Endothelial cell of hepatic sinusoid (primary cell): ENCODE results near the gene TWNK.

ENCODE experiments used
- in situ Hi-C: cut with HindIII; loops from 2 replicates; pipeline ENCODE4 v1.10.0; 2017; ENCODE audit warnings: low sequenced_read_pairs

TWNK gene

GRCh38 chr10:101042667-101043362 lies 55.5 kb downstream of the TWNK start:
- in situ Hi-C loops = no loop called here

DNA sequence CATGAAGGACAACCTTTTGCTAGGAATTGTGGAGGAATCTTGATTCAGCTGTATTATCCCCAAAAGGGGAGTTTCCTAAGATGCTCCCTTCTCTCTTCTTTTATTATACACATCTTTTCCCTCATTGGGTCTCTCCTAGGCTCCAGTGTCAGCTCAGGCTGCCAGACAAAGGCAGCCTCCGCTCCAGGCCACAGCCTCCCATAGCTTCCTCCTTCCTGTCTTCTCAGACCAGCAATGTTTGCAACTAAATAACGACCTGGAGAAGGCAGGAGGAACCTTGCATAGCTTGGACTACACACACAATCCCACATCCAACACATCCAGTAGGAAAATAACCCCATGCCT lies 56.0 kb downstream of the TWNK start:
- in situ Hi-C loops = no loop called here
